Neutrophil (primary cell): ENCODE results near the gene FAM222A.

Experiments
- H3K27ac ChIP-seq: fragments of 200-600 bp; sonication (generic); 2 replicates; pipeline ENCODE4 v1.5.1; 2016; ENCODE audit warnings: mild to moderate bottlenecking, moderate library complexity
- H3K27me3 ChIP-seq: fragments of 200-600 bp; sonication (generic); 2 replicates; pipeline ENCODE4 v1.6.0; 2016; ENCODE audit warnings: mild to moderate bottlenecking
- H3K36me3 ChIP-seq: fragments of 200-600 bp; sonication (generic); 2 replicates; pipeline ENCODE4 v1.5.1; 2017
- H3K4me1 ChIP-seq, 2 experiments: fragments of 200-600 bp in 1 of 2; sonication (generic) in 1 of 2; 1 replicate in 1 of 2; 2 replicates in 1 of 2; pipeline versions ENCODE4 v1.5.1 to v1.6.1; 2013 to 2016; ENCODE audit warnings: low read depth in 1 of 2, low read length in 1 of 2, mild to moderate bottlenecking in 1 of 2, moderate library complexity in 1 of 2; ENCODE audit not compliant: control insufficient read depth in 1 of 2, insufficient read depth in 1 of 2
- H3K4me3 ChIP-seq, 2 experiments: fragments of 200-600 bp in 1 of 2; sonication (generic) in 1 of 2; 1 replicate in 1 of 2; 2 replicates in 1 of 2; pipeline ENCODE4 v1.5.1; 2013 to 2016; ENCODE audit warnings: low read depth in 1 of 2, low read length in 1 of 2, mild to moderate bottlenecking in 1 of 2, moderate library complexity in 1 of 2
- H3K9me3 ChIP-seq: fragments of 200-600 bp; sonication (generic); 2 replicates; pipeline ENCODE4 v1.5.1; 2016
- CTCF ChIP-seq: fragments of 200-600 bp; sonication (generic); IDR thresholded peaks from 2 replicates; pipeline ENCODE4 v1.5.1; 2016; ENCODE audit warnings: antibody characterized with exemption

FAM222A gene

DNA sequence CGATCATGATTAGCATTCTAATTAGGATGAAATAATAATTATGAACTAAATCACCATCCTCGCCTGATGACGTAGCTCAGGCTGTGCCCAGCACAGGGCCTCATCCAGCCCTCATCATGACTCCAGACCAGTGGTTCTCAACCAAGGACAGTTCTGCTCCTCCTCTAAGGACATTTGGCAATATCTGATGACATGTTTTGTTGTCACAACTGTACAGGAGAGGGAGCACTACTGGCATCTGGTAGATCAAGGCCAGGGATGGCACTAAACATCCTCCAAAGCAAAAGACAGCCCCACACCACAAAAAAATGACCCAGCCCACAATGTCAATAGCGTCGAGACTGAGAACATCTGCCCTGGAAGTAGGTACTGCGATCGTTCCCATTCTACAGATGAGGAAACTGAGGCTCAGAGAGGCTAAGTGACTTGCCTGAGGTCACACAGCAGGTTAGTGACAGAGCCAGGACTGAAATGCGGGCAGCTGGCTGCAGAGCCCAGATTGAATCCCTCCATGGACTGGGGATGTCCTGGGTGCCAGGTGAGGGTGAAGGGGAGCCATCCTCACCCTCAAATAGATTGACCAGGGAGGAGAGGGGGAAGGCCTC, 104.1 kb downstream of the FAM222A start:
- Histone ChIP-seq H3K27ac (no peak overlapping the region), H3K4me3 (no peak overlapping the region), H3K9me3 (no peaks in the 10 kb centered on the region), H3K36me3 (no peaks in the 10 kb centered on the region), H3K27me3 (peaks cover 9% of the 10 kb centered on the region), H3K4me1 (peaks cover 18 to 23% of the 10 kb centered on the region in 2 experiments)
- TF ChIP-seq CTCF, result no peak

DNA sequence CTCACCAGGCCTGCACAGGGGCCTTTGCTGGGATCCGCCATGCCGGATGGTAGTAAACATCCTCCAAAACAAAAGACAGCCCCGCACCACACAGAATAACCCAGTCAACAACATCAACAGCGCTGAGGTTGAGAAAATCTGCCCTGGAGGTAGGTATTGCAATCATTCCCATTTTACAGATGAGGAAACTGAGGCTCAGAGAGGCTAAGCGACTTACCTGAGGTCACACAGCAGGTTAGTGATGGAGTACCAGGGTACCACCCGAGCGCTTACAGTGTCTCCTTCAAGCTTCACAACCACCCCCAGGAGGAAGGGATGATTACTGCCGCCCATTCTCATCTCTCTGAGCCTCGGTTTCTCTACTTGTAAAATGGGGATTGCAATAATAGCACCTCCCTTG, 104.6 kb downstream of the FAM222A start:
- Histone ChIP-seq H3K36me3 (no peaks in the 10 kb centered on the region), H3K4me1 (peaks cover 18 to 23% of the 10 kb centered on the region in 2 experiments), H3K4me3 (no peak overlapping the region), H3K27ac (no peak overlapping the region), H3K27me3 (peaks cover 9% of the 10 kb centered on the region), H3K9me3 (no peaks in the 10 kb centered on the region)
- no peak for TF ChIP-seq CTCF

GRCh38 chr12:109818905-109819500, 105.4 kb downstream of the FAM222A start:
- H3K9me3 ChIP-seq, result no peaks in the 10 kb centered on the region
- no peak overlapping the region for H3K27ac ChIP-seq
- H3K4me3 ChIP-seq, result no peak overlapping the region
- peaks cover 9% of the 10 kb centered on the region for H3K27me3 ChIP-seq
- no peaks in the 10 kb centered on the region for H3K36me3 ChIP-seq
- no peak for TF ChIP-seq CTCF
- H3K4me1 ChIP-seq, result peaks cover 18 to 23% of the 10 kb centered on the region in 2 experiments
